ENCODE measurements around the gene PAF1.

- no peak for TF ChIP-seq CTCF (IDR thresholded peaks at IDR 0.05; ENCODE audit: low read length)
- no peak for TF ChIP-seq EZH2 (IDR thresholded peaks at IDR 0.05; ENCODE audit: borderline replicate concordance, low read length)
Observed at GRCh38 chr19:39349326-39349725, 41.6 kb downstream of the PAF1 start.

Data from OCI-LY1 (cell line).